OCI-LY1 (cell line): ENCODE measurements around the gene ALDH1A1.

Experiments
- H2AFZ ChIP-seq: fragments of 200-600 bp; sonication (generic), shearing (Covaris generic); 2 replicates; pipeline ENCODE4 v1.6.0; 2014; ENCODE audit warnings: antibody characterized with exemption, mild to moderate bottlenecking, low read length
- H3F3A ChIP-seq: fragments of 200-600 bp; sonication (generic), shearing (Covaris generic); 2 replicates; pipeline ENCODE4 v1.6.0; 2014; ENCODE audit warnings: mild to moderate bottlenecking, antibody characterized with exemption, low read length, moderate library complexity; ENCODE audit not compliant: insufficient read depth
- H3K27ac ChIP-seq: fragments of 200-600 bp; sonication (generic); 2 replicates; pipeline ENCODE4 v1.5.1; 2014; ENCODE audit warnings: low read length, mixed run types, mild to moderate bottlenecking, low read depth; ENCODE audit not compliant: poor library complexity, severe bottlenecking
- H3K27me3 ChIP-seq: fragments of 200-600 bp; sonication (generic); 2 replicates; pipeline ENCODE4 v1.6.0; 2014; ENCODE audit warnings: antibody characterized with exemption, mild to moderate bottlenecking, low read length, moderate library complexity; ENCODE audit not compliant: insufficient read depth
- H3K36me3 ChIP-seq: fragments of 200-600 bp; sonication (generic); 2 replicates; pipeline ENCODE4 v1.6.1; 2014; ENCODE audit warnings: mild to moderate bottlenecking, antibody characterized with exemption, low read length, moderate library complexity, mixed read lengths; ENCODE audit not compliant: insufficient read depth
- H3K4me1 ChIP-seq: fragments of 200-600 bp; sonication (generic); 2 replicates; pipeline ENCODE4 v1.5.1; 2014; ENCODE audit warnings: mild to moderate bottlenecking, low read length, moderate library complexity; ENCODE audit not compliant: insufficient read depth, severe bottlenecking
- H3K4me2 ChIP-seq: fragments of 200-600 bp; sonication (generic), shearing (Covaris generic); 2 replicates; pipeline ENCODE4 v1.6.1; 2014; ENCODE audit warnings: low read length
- H3K4me3 ChIP-seq: fragments of 200-600 bp; sonication (generic); 2 replicates; pipeline ENCODE4 v1.5.1; 2014; ENCODE audit warnings: low read length, low read depth, mild to moderate bottlenecking, mixed read lengths; ENCODE audit not compliant: poor library complexity, severe bottlenecking
- H3K79me2 ChIP-seq: fragments of 200-600 bp; shearing (Covaris generic); 2 replicates; pipeline ENCODE4 v1.6.1; 2016; ENCODE audit warnings: mixed run types, low read length, mixed read lengths; ENCODE audit not compliant: insufficient read depth
- H3K9ac ChIP-seq: fragments of 200-600 bp; sonication (generic), shearing (Covaris generic); 2 replicates; pipeline ENCODE4 v1.6.1; 2014; ENCODE audit warnings: mild to moderate bottlenecking, low read length, mixed read lengths
- H3K9me2 ChIP-seq: fragments of 200-600 bp; sonication (generic), shearing (Covaris generic); 2 replicates; pipeline ENCODE4 v1.6.1; 2014; ENCODE audit warnings: low read depth, mild to moderate bottlenecking, low read length, mixed read lengths
- H3K9me3 ChIP-seq: fragments of 200-600 bp; shearing (Covaris generic); 2 replicates; pipeline ENCODE4 v1.6.1; 2014; ENCODE audit warnings: low read length, mixed read lengths
- H4K20me1 ChIP-seq: fragments of 200-600 bp; sonication (generic), shearing (Covaris generic); 2 replicates; pipeline ENCODE4 v1.6.0; 2016; ENCODE audit warnings: mild to moderate bottlenecking, low read length; ENCODE audit not compliant: insufficient read depth
- EZH2 ChIP-seq: fragments of 200-600 bp; sonication (generic), shearing (Covaris generic); IDR thresholded peaks from 2 replicates; pipeline ENCODE4 v1.8.0; 2017; ENCODE audit warnings: borderline replicate concordance, mixed run types, mild to moderate bottlenecking, antibody characterized with exemption, low read length, moderate library complexity, mixed read lengths
- TF ChIP-seq, protein P1 (sequence below): fragments of 200-600 bp; sonication (generic), shearing (Covaris generic); IDR thresholded peaks from 2 replicates; pipeline ENCODE4 v1.5.1; 2017; ENCODE audit warnings: mild to moderate bottlenecking, antibody characterized with exemption, low read length, moderate library complexity, mixed read lengths

ALDH1A1 gene

DNA sequence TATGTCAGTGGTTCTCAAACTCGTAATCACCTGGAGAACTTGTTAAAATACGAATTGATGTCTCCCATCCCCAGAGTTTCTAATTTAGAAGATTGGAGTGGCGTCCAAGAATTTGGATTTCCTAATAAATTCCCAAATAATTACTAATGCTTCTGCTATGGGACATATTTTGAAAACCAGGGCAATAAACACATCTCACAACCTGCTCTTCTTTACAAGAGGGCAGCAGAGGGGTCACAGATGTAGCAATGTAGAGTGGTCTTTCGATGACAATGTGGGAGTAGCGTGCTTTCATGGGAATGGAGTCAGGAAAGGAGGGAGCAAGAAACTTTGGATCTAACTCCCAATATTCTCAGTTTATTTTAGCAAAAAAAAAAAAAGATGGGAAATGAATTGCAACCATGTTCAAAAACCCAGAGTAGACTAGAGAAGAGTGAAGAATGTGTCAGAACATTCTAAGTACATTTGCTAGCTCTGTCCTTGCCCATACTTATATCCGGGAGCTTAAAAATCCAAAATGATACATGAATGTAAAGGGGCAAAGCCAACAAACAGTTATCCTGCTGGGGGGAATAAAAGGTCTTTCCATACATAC is 33.8 kb upstream of the ALDH1A1 start:
- Histone ChIP-seq H3F3A (no peaks in the 10 kb centered on the region), H3K4me3 (no peak overlapping the region), H3K9ac (no peak overlapping the region), H3K9me2 (no peaks in the 10 kb centered on the region), H3K4me1 (no peaks in the 10 kb centered on the region), H3K27ac (no peak overlapping the region), H2AFZ (no peak overlapping the region), H3K79me2 (no peaks in the 10 kb centered on the region), H3K9me3 (no peaks in the 10 kb centered on the region), H3K4me2 (no peak overlapping the region), H4K20me1 (no peaks in the 10 kb centered on the region), H3K27me3 (no peaks in the 10 kb centered on the region), H3K36me3 (no peaks in the 10 kb centered on the region)
- TF ChIP-seq EZH2: no peak
- TF ChIP-seq, protein P1, sequence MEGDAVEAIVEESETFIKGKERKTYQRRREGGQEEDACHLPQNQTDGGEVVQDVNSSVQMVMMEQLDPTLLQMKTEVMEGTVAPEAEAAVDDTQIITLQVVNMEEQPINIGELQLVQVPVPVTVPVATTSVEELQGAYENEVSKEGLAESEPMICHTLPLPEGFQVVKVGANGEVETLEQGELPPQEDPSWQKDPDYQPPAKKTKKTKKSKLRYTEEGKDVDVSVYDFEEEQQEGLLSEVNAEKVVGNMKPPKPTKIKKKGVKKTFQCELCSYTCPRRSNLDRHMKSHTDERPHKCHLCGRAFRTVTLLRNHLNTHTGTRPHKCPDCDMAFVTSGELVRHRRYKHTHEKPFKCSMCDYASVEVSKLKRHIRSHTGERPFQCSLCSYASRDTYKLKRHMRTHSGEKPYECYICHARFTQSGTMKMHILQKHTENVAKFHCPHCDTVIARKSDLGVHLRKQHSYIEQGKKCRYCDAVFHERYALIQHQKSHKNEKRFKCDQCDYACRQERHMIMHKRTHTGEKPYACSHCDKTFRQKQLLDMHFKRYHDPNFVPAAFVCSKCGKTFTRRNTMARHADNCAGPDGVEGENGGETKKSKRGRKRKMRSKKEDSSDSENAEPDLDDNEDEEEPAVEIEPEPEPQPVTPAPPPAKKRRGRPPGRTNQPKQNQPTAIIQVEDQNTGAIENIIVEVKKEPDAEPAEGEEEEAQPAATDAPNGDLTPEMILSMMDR: no peak

DNA sequence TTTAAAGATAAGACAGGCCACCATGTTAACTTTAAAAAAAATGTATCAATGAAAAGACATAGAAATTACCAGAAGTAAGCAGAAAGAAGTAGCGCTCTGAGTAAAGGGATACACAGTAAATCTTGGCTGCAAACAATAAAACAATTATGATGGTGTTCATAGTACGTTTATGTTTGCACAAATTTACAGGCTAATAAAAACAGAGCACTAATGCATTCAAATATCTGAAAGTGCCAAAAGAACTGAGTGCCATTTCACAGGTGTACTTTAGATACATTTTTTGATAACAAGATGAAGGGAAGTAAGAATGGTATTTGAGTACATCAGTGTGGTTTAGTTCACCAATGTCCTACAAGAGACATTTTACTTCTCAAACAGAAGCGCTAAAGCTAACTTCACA is 32.9 kb upstream of the ALDH1A1 start:
- Histone ChIP-seq H3K79me2 (no peaks in the 10 kb centered on the region), H3F3A (no peaks in the 10 kb centered on the region), H4K20me1 (no peaks in the 10 kb centered on the region), H3K36me3 (no peaks in the 10 kb centered on the region), H3K4me2 (no peak overlapping the region), H3K9ac (no peak overlapping the region), H3K27me3 (no peaks in the 10 kb centered on the region), H3K9me3 (no peaks in the 10 kb centered on the region), H2AFZ (no peak overlapping the region), H3K9me2 (no peaks in the 10 kb centered on the region), H3K4me1 (no peaks in the 10 kb centered on the region), H3K27ac (no peak overlapping the region), H3K4me3 (no peak overlapping the region)
- TF ChIP-seq, protein P1: no peak
- TF ChIP-seq EZH2: no peak

DNA sequence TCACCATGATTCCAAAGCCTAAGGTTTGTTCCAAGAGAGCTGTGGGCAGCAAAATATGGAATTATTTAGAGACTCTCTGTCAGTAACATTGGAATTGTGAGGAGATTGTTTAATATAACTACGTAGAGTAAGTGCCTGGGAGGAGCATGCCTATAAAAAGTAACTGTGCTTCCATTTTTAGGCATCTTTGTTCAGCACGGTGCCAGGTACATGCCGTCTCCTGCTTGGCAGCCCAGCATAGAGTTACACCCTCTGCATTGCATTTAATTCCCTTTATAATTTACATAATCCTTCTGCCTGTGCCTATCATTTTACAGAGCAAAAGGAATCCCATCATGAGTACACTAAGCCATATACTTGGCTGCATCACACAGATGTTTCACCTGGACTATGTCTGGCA is 32.1 kb upstream of the ALDH1A1 start:
- no peaks in the 10 kb centered on the region for H3K9me2 ChIP-seq
- TF ChIP-seq, protein P1: no peak
- TF ChIP-seq EZH2: no peak
- H3K27me3 ChIP-seq: no peaks in the 10 kb centered on the region
- no peaks in the 10 kb centered on the region for H3K4me1 ChIP-seq
- H3K9me3 ChIP-seq: no peaks in the 10 kb centered on the region
- H3K4me2 ChIP-seq: no peak overlapping the region
- H3K27ac ChIP-seq: no peak overlapping the region
- H3F3A ChIP-seq: no peaks in the 10 kb centered on the region
- H3K79me2 ChIP-seq: no peaks in the 10 kb centered on the region
- H3K36me3 ChIP-seq: no peaks in the 10 kb centered on the region
- no peak overlapping the region for H3K9ac ChIP-seq
- no peak overlapping the region for H2AFZ ChIP-seq
- H3K4me3 ChIP-seq: no peak overlapping the region
- H4K20me1 ChIP-seq: no peaks in the 10 kb centered on the region
